ENCODE measurements around the gene C1QB. TPM values are rescaled to one million over a fixed set of nuclear protein-coding genes. Genes with fewer than 3 reads are reported as not detected.

C1QB gene
- total RNA-seq, 1 donor from 2014 or later: 707 TPM

DNA sequence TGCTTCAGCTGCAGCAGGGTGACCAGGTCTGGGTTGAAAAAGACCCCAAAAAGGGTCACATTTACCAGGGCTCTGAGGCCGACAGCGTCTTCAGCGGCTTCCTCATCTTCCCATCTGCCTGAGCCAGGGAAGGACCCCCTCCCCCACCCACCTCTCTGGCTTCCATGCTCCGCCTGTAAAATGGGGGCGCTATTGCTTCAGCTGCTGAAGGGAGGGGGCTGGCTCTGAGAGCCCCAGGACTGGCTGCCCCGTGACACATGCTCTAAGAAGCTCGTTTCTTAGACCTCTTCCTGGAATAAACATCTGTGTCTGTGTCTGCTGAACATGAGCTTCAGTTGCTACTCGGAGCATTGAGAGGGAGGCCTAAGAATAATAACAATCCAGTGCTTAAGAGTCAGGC lies 13.8 kb upstream of the C1QB start:
- no peaks in the 10 kb centered on the region for H3K9me3 ChIP-seq
- peaks cover 4% of the 10 kb centered on the region for H3K4me1 ChIP-seq
- no peak overlapping the region for H3K27ac ChIP-seq
- H3K36me3 ChIP-seq: no peaks in the 10 kb centered on the region
- DNase-seq: peak; percentile 55
- TF ChIP-seq, protein P1, sequence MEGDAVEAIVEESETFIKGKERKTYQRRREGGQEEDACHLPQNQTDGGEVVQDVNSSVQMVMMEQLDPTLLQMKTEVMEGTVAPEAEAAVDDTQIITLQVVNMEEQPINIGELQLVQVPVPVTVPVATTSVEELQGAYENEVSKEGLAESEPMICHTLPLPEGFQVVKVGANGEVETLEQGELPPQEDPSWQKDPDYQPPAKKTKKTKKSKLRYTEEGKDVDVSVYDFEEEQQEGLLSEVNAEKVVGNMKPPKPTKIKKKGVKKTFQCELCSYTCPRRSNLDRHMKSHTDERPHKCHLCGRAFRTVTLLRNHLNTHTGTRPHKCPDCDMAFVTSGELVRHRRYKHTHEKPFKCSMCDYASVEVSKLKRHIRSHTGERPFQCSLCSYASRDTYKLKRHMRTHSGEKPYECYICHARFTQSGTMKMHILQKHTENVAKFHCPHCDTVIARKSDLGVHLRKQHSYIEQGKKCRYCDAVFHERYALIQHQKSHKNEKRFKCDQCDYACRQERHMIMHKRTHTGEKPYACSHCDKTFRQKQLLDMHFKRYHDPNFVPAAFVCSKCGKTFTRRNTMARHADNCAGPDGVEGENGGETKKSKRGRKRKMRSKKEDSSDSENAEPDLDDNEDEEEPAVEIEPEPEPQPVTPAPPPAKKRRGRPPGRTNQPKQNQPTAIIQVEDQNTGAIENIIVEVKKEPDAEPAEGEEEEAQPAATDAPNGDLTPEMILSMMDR (IDR thresholded peaks at IDR 0.05): no peak
- no peak for ATAC-seq
- H3K4me3 ChIP-seq: peak overlapping the region; percentile 41
- intact Hi-C loops (cut with DNase I): no loop called here
- H3K27me3 ChIP-seq: peaks cover 9% of the 10 kb centered on the region

DNA sequence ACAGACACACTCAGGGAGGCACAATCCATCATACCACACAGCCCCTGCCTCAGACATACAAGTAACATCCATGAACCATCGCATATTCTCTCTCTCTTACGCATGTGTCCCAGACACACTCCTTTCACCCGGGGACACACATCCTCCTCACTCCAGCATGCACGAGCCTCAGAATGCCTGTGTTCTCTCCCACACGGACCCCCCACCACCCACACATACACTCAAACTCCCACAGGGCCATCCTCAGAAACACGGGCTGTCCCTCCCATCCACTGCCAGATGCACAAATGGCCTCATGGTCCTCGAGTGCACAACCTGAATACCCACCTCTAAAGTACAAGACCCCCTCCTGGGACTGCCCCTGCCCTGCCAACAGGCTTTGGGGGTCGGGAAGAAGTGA lies 11.8 kb upstream of the C1QB start:
- Histone ChIP-seq H3K27me3 (peaks cover 9% of the 10 kb centered on the region), H3K9me3 (no peaks in the 10 kb centered on the region), H3K4me1 (peaks cover 4% of the 10 kb centered on the region), H3K36me3 (no peaks in the 10 kb centered on the region), H3K27ac (no peak overlapping the region), H3K4me3 (no peak overlapping the region)
- TF ChIP-seq, protein P1 (IDR thresholded peaks at IDR 0.05): no peak
- DNase-seq: no peak
- intact Hi-C loops (cut with DNase I): loop anchor here (2.0 kb wide), 1 partner anchor 220 kb away; no protein-coding TSS in a partner anchor
- no peak for ATAC-seq

DNA sequence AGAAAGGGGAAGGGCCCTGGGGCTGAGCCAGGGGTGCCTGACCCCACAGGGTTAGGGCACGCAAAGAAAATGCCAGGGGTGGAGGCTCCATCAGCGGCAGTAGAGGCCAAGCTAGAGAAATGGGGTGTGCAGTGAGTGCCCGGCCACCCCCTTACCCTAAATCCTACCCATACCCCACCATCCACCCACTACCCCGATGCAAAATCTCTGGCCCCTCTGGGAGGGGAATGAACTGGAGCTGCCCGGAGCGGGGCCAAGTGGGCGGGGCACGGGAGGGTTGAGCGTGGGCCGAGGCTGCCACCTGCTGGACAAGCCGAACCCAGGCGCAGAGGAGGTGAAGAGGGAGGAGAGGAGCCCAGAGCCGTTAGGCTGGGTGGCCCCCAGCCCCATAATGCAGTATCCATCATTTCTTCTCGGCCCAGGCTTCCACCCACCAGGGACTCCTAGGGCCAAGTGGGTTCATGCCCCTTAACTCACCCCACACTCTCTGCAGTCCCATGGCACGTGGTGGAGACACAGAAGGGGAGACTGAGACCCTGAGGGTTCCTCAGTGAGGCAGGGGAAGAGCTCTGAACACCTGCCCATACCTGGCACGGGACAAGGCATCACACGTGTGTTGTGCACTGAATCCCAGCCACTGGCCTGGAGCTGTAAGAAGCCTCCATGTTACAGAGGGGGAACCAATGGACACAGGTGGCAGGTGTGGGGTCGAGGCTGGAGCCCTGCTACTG lies 11.0 kb upstream of the C1QB start:
- no peaks in the 10 kb centered on the region for H3K36me3 ChIP-seq
- TF ChIP-seq, protein P1 (IDR thresholded peaks at IDR 0.05): peak; percentile 94
- H3K27me3 ChIP-seq: peaks cover 9% of the 10 kb centered on the region

DNA sequence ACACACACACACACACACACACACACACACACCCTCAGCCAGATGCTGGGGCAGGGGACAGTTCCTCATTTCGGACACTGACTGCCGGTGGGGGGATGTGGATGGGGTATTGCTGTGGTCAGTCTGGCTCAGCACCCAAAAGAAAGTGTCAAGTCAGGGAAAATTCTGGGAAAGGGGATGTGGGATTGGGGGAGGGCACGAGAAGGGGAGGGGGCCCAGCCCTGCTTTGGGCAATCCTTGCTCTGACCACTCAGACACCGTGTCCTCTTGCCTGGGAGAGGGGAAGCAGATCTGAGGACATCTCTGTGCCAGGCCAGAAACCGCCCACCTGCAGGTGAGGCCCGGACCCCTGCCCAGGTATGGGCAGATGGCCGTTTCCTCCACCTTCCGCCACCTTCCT lies 9.7 kb upstream of the C1QB start, which contains the start of gene C1QC:
TSS of gene C1QC (plus strand) at position 253 of the 400 bp plus-strand sequence. CDS start 391 bp downstream, outside the sequence.
- Histone ChIP-seq H3K27me3 (peaks cover 9% of the 10 kb centered on the region), H3K4me3 (peak within 1 kb of the TSS; percentile 34), H3K9me3 (no peaks in the 10 kb centered on the region), H3K27ac (peak within 1 kb of the TSS; percentile 24), H3K36me3 (no peaks in the 10 kb centered on the region), H3K4me1 (peaks cover 4% of the 10 kb centered on the region)
- DNase-seq: peak; percentile 67
- TF ChIP-seq, protein P1 (IDR thresholded peaks at IDR 0.05): no peak
- peak; percentile 53 for ATAC-seq
- intact Hi-C loops (cut with DNase I): no loop called here

More for the DNA sequence above, 11.0 kb upstream of the C1QB start:
- Histone ChIP-seq H3K4me3 (no peak overlapping the region), H3K4me1 (peaks cover 4% of the 10 kb centered on the region), H3K27ac (no peak overlapping the region), H3K9me3 (no peaks in the 10 kb centered on the region)
- intact Hi-C loops (cut with DNase I): loop anchor here (2.0 kb wide), 1 partner anchor 221 kb away; no protein-coding TSS in a partner anchor
- ATAC-seq (peak; percentile 80), DNase-seq (peak; percentile 93)

DNA sequence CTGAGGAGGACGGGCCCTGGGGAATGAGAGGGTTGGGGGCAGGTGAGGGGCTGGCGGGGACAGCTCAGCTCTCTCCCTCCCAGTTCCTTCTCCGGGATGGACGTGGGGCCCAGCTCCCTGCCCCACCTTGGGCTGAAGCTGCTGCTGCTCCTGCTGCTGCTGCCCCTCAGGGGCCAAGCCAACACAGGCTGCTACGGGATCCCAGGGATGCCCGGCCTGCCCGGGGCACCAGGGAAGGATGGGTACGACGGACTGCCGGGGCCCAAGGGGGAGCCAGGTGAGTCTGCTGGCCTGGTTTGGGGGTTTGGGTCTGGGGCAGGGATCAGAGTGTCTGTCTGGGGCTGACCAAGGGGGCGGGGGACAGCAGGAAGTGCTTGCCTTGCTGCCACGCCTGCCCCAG lies 9.1 kb upstream of the C1QB start:
- ATAC-seq: no peak
- Histone ChIP-seq H3K4me1 (peaks cover 4% of the 10 kb centered on the region), H3K4me3 (peak overlapping the region; percentile 34), H3K27me3 (peaks cover 9% of the 10 kb centered on the region), H3K27ac (peak overlapping the region; percentile 24), H3K36me3 (no peaks in the 10 kb centered on the region), H3K9me3 (no peaks in the 10 kb centered on the region)
- no peak for DNase-seq
- intact Hi-C loops (cut with DNase I): no loop called here
- TF ChIP-seq, protein P1 (IDR thresholded peaks at IDR 0.05): no peak

Measured in upper lobe of right lung (tissue), 1 donor.